HG03103 (cell line): ENCODE measurements around the gene BCAS4.

Experiments
- ATAC-seq: cut with Tn5 transposase; IDR thresholded peaks from one replicate; pipeline ENCODE4 v1.9.1; 2021; ENCODE audit warnings: low read depth; ENCODE audit not compliant: unreplicated experiment

BCAS4 gene

DNA sequence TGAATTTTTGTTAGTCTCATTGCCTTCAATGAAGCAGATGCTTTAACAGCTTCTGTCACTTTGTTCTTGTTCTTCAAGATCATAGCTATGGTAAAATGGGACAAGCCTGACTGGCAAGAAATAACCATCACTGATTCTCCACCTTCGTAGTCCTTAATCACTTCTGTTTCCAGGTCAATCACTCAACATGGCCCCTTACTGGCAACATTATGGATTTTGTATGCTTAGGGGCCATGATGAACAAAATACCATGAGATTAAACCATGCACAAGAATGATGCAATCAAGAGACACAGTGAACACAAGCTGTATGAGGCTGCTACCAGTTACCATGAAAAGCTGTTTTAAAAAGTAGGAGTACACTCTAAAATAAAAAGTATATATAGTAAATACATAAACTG, 103.6 kb downstream of the BCAS4 start:
- no peak for ATAC-seq

DNA sequence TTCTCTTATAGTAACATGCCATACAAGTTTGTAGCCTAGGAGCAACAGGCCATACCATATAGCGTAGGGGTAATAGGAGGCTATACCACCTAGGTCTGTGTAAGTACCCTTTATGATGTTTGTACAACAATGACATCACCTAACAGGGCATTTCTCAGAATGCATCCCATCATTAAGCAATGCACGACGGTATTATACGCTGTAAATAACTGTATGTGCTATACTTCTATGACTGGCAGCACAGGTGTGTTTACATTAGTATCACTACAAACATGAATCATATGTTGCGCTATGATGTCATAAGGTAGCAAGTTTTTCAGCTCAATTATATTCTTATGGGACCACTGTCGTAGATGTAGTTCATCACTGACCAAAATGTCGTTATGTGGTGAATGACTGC, 105.4 kb downstream of the BCAS4 start:
- no peak for ATAC-seq

DNA sequence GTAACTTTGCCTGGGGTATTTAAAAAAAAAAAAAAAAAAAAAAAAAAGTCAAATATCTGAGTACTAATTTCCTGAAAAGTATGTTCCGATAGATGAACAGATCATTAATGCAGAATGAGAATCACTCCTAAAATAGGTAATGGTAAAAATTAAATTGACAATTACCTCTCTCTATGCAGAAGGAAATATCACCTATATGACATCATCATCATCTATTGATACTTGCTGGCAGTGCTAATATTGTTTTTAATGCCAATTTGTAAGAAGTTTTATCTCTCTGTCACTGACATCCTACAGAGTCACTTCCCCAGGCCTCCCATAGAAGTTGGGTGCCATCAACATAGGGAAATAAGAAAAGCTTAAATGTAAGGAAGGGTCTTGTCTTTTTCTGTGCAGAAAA, 106.4 kb downstream of the BCAS4 start:
- no peak for ATAC-seq

DNA sequence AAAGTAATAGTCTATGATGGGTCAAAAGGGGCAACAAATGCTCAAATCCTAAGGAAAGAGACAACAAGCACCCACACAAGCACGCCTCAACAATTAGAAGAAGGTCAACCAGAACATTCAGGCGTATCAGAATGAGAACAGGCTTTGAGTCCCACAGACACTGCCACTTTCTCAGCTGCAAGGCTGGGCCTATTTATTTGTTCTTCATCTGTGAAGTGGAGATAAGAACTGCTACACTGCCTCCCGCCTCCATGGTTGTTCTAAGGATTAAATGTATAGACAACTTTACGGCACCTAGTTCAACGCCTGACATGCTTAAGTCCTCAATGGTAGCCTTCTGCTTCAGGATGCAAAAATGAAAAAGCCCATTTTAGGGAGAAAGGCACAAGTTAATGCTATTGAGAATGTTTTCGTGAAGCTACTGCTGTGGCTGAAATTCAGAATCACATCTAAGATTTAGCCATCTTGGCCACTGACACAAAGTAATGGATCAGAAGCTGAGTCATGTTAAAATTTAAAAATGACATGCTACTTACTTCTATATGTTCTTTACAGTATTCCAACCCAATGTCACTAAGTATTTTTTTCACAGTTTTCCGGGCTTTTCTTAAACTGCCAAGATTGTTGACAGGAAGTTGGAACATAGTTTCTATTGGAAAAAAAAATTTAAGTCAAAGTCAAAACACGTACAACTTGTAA, 108.6 kb downstream of the BCAS4 start:
- no peak for ATAC-seq

DNA sequence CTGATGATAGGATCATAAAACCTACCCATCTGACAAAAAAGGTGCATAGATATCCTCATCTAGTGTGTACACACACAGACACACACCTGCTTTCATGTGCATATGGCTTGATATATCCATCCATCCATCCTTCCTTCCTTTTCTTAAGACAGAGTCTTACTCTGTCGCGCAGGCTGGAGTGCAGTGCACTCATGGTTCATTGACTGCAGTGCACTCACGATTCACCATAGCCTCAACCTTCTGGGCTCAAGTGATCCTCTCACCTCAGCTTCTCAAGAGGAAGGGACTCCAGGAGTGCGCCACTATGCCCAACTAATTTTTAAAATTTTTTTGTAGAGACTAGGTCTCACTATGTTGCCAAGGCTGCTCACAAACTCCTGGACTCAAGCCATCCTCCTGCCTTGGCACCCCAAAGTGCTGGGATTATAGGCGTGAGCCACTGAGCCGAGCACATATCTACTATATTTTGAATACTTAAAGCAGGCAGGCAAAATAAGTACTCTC, 109.3 kb downstream of the BCAS4 start:
- no peak for ATAC-seq

DNA sequence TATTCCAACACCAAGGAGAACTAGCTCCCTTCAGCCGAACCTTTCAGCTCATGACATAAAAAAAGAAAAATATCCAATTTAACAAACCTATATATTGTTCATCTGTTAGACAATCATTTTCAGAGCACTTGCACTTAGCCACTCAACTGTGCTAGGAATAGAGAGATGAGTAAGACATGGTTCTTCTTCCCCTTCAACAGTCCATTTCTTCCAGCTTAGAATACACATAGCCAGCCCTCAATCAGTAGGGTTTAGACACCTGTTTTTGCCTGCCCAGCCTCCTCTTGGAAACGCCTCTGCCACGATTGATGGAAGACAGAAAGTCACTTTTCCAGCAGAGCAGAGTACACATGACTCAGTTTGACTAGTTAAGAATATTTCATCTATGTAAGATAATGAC, 114.6 kb downstream of the BCAS4 start:
- no peak for ATAC-seq

DNA sequence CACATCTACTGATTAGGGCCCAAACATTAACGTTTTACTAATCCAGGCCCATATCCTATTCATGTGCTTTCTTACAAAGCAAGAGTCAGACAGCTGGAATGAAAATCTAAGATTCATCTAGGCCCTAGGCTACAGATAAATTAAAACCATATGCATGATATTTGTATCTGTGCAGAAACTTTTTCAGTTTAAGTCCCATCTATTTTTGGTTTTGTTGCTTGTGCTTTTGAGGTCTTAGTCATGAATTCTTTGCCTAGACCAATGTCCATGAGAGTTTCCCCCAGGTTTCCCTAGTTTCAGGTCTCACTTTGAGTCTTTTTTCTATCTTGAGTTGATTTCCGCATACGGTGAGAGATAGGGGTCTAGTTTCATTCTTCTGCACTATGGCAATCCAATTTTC, 116.2 kb downstream of the BCAS4 start:
- no peak for ATAC-seq

DNA sequence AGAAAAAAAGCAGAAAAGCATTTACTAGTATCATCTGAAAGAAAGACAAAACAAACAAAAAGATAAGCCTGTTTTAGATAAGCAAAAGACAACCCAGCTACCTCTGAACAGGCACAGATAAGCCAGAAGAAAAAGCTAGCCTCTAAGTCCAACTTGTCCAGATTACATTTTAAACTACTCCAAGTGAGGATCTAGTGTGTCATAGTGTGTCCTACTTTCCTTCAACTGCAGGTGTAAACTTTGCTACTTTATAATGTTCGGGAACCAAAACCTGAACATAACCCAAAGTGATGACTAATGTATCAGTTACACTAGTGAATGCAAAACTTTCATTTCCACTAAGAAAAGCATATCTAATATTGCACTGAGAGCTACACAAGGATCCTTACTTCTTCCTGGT, 116.9 kb downstream of the BCAS4 start:
- ATAC-seq, result peak; percentile 54

DNA sequence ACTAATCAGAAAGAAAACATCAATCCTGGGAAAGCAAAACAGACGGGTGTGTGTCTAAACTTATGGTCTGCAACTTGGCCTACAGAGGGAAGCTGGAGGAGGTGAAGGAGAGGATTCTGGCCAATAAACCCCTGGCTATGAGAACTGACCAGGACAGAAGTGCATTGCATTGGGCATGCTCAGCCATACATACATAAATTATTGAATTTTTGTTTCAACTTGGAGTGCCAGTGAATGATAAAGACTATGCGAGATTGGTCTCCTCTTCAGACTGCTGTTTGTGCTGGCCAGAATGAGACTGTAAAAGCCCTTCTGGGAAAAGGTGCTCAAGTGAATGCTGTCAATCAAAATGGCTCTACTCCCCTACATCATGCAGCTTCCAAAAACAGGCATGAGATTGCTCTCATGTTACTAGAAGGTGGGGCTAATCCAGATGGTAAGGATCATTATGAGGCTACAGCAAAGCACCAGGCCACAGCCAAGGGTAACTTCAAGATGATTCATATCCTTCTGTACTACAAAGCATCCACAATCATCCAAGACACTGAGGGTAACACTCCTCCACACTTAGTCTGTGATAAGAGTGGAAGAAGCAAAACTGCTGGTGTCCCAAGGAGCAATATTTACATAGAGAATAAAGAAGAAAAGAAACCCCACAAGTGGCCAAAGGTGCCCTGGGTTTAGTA, 119.0 kb downstream of the BCAS4 start:
- no peak for ATAC-seq

DNA sequence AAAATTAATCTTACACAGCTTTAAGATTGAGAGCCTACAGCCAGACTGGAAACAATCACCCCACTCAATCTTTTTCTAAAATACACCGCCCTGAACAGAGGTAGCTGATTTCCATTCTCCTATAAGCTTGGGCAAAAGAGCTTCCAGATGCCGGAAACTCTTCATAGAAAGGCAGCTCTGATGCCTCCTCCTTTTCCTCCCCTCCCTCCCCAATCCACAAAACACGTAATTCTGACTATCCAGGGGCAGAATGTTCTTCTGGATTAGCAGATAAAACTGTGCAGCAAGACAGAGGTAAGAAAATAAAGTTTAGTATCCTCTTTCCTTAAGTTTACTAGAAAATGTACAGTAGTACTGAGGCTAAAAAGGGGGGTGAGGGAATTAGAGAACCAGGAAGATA, 120.6 kb downstream of the BCAS4 start:
- no peak for ATAC-seq

DNA sequence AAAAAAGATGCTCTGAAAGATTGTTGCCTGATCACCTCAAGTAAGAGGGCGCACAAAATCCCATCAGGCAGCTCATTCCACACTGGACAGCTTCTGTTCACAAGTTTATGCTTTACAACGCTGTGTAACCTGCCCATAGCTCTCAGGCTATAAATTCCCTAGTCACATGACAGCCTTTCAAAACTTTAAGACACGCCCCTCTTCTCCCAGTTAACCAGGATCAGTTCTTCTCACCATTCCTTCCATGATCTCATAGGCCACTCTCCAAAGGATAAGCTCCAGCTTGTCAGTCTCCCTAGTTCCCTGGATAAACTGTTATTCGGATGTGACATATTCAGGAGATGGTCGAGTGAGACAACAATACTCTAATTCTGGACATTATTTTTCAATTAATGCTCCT, 121.4 kb downstream of the BCAS4 start:
- no peak for ATAC-seq

DNA sequence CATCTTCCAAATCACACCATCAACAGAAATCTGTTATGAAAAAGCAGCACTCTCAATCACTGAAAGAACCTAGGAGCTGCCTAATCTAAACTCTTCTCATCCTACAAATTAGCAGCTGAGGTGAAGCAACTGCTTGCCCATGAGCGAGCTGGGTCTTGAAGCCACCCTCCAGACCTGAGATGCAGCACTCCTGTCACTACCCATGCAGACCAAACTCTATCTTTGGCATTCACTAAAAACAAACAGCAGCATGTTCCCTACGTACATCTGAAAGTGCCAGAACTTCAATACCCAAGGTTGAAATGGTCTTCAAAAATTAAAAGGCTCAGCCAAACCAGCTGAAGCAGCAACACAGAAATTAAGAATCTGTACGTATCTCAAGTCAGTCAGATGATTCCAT, 122.1 kb downstream of the BCAS4 start:
- ATAC-seq, result no peak

DNA sequence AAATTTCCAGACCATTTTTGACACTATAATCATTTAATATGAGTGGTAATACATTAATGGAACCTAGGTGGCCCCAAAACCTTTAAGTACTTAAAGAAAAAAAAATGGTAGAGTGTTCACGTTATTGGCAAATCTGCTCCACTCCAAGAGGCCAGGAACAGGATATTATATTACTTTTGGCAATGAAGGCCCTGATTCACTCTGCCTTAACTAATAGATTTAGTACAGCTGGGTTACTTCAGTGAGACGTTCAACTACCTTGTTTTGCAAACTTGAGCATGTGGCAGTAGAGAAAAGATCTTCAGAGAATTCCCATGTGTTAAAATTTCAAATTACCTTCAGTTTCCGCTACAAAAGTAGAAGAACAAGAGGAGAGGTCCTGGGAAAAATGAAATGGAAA, 123.5 kb downstream of the BCAS4 start:
- ATAC-seq, result no peak

DNA sequence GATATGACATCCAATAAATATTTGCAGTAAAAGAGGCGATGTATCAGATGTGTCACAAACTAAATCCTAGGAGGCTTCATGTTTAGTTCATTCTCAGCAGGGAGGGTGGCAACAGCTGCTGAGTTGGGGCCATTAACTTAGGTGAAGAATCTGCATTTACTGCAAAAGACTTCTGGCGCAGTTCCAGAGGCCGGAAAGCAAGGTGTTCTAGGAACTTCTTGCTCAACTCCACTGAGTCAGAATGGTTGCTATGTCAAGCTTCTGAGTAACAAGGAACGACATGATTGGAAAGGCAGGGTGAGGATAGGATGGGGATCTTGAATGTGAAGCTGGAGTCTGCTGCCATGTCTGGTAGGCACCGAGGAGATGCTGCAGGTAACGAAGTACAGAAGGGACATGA, 124.7 kb downstream of the BCAS4 start:
- ATAC-seq, result no peak

DNA sequence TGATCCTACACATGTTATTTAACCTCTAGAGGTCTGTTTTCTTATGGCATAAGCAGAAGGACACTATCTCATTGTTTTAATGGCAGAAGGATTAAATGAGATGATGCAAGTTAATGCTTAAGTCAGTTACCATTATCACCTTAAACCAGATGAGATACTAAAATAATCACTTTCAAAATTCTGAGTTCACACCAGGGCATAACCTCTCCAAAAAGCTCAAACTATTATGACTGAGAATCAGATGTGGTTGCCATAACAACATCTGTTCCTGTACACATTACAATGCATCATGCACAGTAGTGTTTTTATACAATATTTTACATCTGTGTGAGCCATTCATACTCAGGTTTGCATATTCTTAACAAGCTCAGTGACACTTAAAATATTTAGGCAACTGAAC, 126.1 kb downstream of the BCAS4 start:
- ATAC-seq, result no peak

DNA sequence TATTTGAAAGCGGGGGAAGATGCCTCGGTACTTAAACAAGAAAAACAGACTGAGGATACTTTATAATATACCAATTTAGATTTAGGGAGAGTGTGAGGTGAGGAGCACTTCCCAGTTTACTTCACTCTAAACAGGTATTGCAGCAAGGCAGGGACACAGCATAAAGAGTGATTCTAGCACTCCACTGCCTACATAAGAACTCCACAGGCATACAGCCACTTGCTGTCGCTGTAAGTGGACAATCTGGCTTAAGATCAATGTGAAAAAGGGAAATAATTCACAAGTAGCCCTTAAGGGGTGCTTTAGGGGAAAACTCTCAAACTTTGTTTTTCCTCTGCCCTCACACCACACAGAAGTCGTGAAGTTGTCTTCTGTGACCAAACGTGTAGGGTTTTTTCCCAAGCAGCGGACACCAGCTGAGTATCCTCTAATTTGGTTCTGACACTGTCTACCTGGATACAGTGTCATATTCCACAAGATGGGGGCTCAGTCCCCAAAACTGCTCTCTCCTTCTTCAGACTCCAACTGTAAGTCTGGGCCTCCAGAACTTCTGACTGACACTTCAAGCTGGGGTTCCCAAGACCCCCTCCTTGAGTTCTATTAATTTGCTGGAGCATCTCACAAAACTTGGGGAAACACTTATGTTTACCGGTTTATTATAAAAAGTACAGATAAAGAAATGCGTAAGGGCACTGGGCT, 127.1 kb downstream of the BCAS4 start:
- no peak for ATAC-seq

DNA sequence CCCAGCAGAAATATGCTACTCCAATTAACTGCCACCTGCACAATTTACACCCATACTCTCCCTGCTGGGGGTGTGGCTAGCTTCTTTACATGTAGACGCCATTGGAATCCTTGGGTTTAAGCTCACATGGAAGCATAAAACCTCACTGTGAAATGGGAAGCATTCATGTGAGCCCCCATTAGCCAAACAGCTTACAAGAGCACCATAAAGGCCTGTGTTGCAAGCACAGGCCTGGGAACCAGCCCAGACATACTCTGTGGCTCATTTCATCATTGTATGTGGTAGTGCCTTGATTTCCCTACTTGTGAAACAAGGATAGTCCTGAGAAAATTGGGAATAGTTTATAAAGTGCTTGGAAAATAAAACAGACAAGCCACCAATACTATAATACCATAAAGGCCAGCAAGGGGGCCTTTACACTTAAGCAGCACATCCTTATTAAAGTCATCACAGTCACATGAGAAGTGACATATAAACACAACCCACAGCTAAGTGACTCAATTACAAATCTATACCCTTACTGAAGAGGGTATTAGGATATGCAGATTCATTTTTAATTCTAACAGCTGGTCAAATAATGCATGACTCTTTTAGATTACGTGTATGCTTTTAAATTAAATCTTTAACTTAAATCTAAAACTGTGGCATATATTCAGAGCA, 129.5 kb downstream of the BCAS4 start:
- ATAC-seq, result no peak

DNA sequence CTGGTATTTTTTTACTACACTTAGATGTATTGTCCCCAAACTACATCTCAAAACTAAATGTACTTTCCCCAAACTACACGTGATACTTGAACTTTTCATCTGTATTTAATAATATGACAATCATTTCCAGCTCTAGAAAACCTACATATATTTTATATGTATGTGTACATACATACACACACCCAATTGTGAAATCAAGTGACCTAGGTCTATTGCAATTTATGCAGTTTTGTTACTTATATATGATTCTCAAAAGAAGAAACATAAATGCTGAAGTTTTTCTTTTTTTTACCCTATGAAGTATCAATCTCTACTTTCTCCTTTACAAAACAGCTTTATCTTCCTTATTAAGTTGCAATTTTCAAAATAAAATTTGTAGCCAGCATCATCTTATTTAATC, 131.7 kb downstream of the BCAS4 start:
- ATAC-seq, result no peak
